Esophagus squamous epithelium (tissue), 5 donors: ENCODE results near the gene ARHGAP28. TPM values are rescaled to one million over a fixed set of nuclear protein-coding genes. Genes with fewer than 3 reads are reported as not detected.

Source experiments
- DNase-seq: peaks from one replicate; lab custom pipeline; 2025; lab: John Stamatoyannopoulos, UW
- H3K27ac ChIP-seq, 4 donors: fragments of 200-600 bp; sonication (generic); one replicate each; pipeline ENCODE4 v1.5.1; 2016 to 2019; ENCODE audit warnings: mild to moderate bottlenecking in 1 of 4
- H3K27me3 ChIP-seq, 4 donors: fragments of 200-600 bp; sonication (generic); 1 replicate in 3 of 4; 2 replicates in 1 of 4; pipeline versions ENCODE4 v1.5.1 to v1.6.0; 2017 to 2021; ENCODE audit warnings: antibody characterized with exemption in 1 of 4
- H3K36me3 ChIP-seq, 3 donors: fragments of 200-600 bp; sonication (generic); one replicate each; pipeline ENCODE4 v1.5.1; 2016 to 2019
- H3K4me1 ChIP-seq, 3 donors: fragments of 200-600 bp; sonication (generic); one replicate each; pipeline ENCODE4 v1.5.1; 2017 to 2019
- H3K4me3 ChIP-seq, 4 donors: fragments of 200-600 bp; sonication (generic); 1 replicate in 3 of 4; 2 replicates in 1 of 4; pipeline ENCODE4 v1.5.1; 2016 to 2019; ENCODE audit warnings: mild to moderate bottlenecking in 2 of 4, moderate library complexity in 1 of 4
- H3K9me3 ChIP-seq, 3 donors: fragments of 200-600 bp; sonication (generic); one replicate each; pipeline ENCODE4 v1.5.1; 2016 to 2019
- POLR2A ChIP-seq, 4 donors: fragments of 450-650 bp; IDR thresholded peaks; one replicate each; pipeline ENCODE4 v1.6.1; 2017; ENCODE audit warnings: antibody characterized with exemption in 4 of 4, mild to moderate bottlenecking in 4 of 4, moderate library complexity in 3 of 4
- WGBS, 2 donors: methylation state at CpG; one replicate each; pipeline ENCODE4 v1.1.5; 2018; 5-methylcytosine and 5-hydroxymethylcytosine counted together
- intact Hi-C: fragments of 100-400 bp; cut with DNase I; formaldehyde crosslinking; loops from one replicate; pipeline ENCODE4 v1.15.0; 2022
- total RNA-seq, 4 donors: library from RNA; depleted of rRNA; stranded (reverse); fragments of >200 nt; gene quantifications; one replicate each; pipeline ENCODE4 v1.1.0, GENCODE V29; 2016
- TF ChIP-seq, protein P1 (sequence below), 6 experiments: fragments of 450-650 bp in 4 of 6; fragments of 200-600 bp in 2 of 6; sonication (generic) in 2 of 6; IDR thresholded peaks; one replicate each; pipeline ENCODE4 v1.5.1; 2016 to 2019; ENCODE audit warnings: antibody characterized with exemption in 6 of 6, mild to moderate bottlenecking in 4 of 6, moderate library complexity in 4 of 6
- donor health status: DM: yes; HTN: yes; CAD: no.

The ARHGAP28 gene
- total RNA-seq, 4 donors from 2014 or later = 1.2 to 4.8 (median 3.4) TPM

DNA sequence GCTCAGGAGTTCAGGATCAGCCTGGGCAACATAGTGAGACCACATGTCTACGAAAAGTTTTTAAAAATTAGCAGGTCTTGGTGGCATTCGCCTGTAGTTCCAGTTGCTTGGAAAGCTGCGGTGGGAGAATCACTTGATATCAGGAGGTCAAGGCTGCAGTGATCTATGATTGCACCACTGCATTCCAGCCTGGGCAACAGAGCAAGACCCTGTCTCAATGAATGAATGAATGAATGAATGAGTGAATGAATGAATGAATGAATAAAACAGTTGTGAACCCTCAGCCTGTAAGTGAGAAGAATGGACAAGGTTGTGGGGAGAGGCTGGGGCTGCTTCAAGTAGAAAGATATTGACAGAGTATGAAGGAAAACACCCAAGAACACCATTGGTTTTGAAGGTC is 48.0 kb downstream of the ARHGAP28 start:
- Histone ChIP-seq H3K4me1 (peaks cover 6 to 29% (median 19%) of the 10 kb centered on the region in 3 donors), H3K36me3 (no peaks in the 10 kb centered on the region), H3K4me3 (no peak overlapping the region), H3K27ac (no peak overlapping the region), H3K9me3 (no peaks in the 10 kb centered on the region), H3K27me3 (no peaks in the 10 kb centered on the region)
- DNase-seq = no peak
- WGBS, 2 donors = 91 to 97% methylated on average over 3 of the region's 3 CpGs
- TF ChIP-seq, protein P1, sequence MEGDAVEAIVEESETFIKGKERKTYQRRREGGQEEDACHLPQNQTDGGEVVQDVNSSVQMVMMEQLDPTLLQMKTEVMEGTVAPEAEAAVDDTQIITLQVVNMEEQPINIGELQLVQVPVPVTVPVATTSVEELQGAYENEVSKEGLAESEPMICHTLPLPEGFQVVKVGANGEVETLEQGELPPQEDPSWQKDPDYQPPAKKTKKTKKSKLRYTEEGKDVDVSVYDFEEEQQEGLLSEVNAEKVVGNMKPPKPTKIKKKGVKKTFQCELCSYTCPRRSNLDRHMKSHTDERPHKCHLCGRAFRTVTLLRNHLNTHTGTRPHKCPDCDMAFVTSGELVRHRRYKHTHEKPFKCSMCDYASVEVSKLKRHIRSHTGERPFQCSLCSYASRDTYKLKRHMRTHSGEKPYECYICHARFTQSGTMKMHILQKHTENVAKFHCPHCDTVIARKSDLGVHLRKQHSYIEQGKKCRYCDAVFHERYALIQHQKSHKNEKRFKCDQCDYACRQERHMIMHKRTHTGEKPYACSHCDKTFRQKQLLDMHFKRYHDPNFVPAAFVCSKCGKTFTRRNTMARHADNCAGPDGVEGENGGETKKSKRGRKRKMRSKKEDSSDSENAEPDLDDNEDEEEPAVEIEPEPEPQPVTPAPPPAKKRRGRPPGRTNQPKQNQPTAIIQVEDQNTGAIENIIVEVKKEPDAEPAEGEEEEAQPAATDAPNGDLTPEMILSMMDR (IDR thresholded peaks at IDR 0.05) = no peak
- no peak for TF ChIP-seq POLR2A (IDR thresholded peaks at IDR 0.05)
- intact Hi-C loops = no loop called here

DNA sequence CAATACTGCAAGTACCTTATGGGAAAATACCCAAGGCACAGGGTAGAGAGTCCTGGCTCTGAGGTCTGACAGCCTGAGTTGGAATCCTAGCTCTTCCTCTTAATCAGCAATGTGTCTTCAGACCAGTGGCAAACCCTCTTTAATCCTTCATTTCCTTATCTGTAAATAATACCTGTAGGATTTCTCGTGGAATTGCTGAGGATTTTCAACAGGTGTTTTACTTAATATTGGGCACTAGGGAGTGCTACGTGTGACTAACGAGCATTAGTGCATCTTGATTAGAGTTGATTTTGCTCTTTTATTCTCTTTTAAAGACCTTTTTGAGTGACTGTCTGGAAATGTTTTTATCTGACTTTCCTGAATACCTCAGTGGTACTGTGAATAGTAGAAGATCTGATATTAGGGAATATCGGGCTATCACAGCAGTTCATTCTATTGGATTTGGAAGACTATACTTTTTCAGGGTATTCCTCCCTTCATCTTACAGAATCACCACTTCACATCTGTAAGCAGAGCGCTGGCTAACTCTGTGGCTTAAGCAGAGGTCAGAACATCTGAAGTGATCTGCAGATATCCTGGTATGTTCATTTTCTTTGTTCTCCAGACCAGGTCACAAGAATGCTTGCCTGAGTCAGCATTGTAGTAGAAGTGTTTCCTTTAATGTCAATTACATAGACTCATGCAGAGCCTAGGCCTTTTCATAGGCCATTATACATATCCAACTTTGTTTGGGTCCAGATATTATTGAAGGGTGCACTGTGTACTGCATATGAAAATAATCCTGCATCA is 49.1 kb downstream of the ARHGAP28 start:
- DNase-seq = no peak
- no peak for TF ChIP-seq POLR2A (IDR thresholded peaks at IDR 0.05)
- TF ChIP-seq, protein P1 (IDR thresholded peaks at IDR 0.05) = no peak

DNA sequence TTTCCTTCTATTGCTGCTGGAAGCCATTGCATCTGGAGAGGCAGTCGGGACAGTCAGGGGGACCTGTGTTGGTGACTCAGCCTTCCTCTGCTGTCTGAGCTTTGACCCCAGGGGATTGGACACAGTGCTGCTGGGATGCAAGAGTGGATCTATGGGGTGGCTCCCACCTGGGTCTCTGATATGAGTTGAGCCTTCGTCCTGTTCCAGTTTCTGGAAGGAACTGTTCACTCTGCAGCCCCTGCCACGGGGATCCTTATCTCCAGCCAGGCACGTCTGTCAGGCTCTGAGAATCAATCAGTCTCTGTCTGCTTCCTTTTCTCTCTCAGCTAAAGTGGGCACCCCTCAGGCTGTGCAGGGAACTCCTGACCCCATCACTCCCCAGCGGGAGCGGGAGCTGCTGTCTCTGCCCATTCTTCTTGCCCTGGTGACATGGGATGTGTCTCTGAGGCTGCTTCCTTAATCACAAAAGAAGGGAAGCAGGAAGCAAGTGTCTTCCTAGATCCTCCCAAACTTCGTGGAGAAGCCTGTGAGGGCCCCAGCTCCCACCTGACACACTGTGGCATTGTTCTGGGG is 51.7 kb downstream of the ARHGAP28 start:
- no peak for DNase-seq
- no peak overlapping the region for H3K4me3 ChIP-seq
- no peaks in the 10 kb centered on the region for H3K9me3 ChIP-seq
- no peaks in the 10 kb centered on the region for H3K27me3 ChIP-seq
- H3K4me1 ChIP-seq = peaks cover 6 to 42% (median 17%) of the 10 kb centered on the region in 3 donors
- 9 to 19% methylated on average over 3 to 6 of the region's 7 CpGs for WGBS, 2 donors
- intact Hi-C loops = no loop called here
- no peak for TF ChIP-seq POLR2A (IDR thresholded peaks at IDR 0.05)
- TF ChIP-seq, protein P1 (IDR thresholded peaks at IDR 0.05) = no peak
- peak overlapping the region; percentile 16 to 77 (median 64) for H3K27ac ChIP-seq
- no peaks in the 10 kb centered on the region for H3K36me3 ChIP-seq

More for the DNA sequence above, 49.1 kb downstream of the ARHGAP28 start:
- intact Hi-C loops = no loop called here
- Histone ChIP-seq H3K9me3 (no peaks in the 10 kb centered on the region), H3K36me3 (no peaks in the 10 kb centered on the region), H3K4me1 (peaks cover 6 to 41% (median 19%) of the 10 kb centered on the region in 3 donors), H3K4me3 (no peak overlapping the region), H3K27ac (no peak overlapping the region), H3K27me3 (no peaks in the 10 kb centered on the region)
- WGBS, 2 donors = 76 to 90% methylated on average over 5 of the region's 5 CpGs

DNA sequence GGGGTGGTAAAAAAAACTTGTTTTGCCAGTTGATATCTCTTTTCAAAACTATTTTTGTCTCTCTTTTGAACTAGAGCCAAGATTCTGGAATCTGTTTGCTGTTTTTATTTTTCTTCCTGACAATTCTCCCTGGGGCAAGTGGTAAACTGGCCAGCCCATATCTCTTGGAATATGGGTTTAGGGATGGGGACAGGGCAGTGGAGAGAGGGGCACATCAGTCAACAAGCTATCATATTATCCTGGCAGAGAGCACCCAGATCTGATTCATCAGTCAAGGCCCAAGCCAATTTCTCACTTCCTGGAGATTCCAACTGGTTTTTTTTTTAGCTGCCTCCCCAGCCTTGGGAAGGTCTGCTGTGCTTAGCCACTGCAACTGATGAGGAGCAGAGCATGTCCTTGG is 52.3 kb downstream of the ARHGAP28 start:
- intact Hi-C loops = no loop called here
- no peak for DNase-seq

More for the DNA sequence above, 52.3 kb downstream of the ARHGAP28 start:
- Histone ChIP-seq H3K36me3 (no peaks in the 10 kb centered on the region), H3K9me3 (no peaks in the 10 kb centered on the region), H3K4me3 (no peak overlapping the region), H3K4me1 (peaks cover 6 to 37% (median 17%) of the 10 kb centered on the region in 3 donors), H3K27me3 (no peaks in the 10 kb centered on the region), H3K27ac (peak overlapping the region; percentile 16 to 77 (median 64))
- TF ChIP-seq POLR2A (IDR thresholded peaks at IDR 0.05) = no peak
- TF ChIP-seq, protein P1 (IDR thresholded peaks at IDR 0.05) = no peak
